H54 (cell line): ENCODE data around the gene HBE1.

Source experiments
- DNase-seq: peaks from one replicate; pipeline ENCODE4 v3.0.0; 2011; ENCODE audit warnings: low spot score, mixed read lengths; ENCODE audit not compliant: insufficient read length
- FAIRE-seq: peaks from 3 replicates; lab custom pipeline; 2011; peaks lifted over from hg19 to GRCh38; lab: Jason Lieb, UNC
- POLR2A ChIP-seq: IDR thresholded peaks from 2 replicates; pipeline ENCODE4 v1.6.1; 2011; ENCODE audit warnings: low read depth, mild to moderate bottlenecking, low read length

The HBE1 gene

DNA sequence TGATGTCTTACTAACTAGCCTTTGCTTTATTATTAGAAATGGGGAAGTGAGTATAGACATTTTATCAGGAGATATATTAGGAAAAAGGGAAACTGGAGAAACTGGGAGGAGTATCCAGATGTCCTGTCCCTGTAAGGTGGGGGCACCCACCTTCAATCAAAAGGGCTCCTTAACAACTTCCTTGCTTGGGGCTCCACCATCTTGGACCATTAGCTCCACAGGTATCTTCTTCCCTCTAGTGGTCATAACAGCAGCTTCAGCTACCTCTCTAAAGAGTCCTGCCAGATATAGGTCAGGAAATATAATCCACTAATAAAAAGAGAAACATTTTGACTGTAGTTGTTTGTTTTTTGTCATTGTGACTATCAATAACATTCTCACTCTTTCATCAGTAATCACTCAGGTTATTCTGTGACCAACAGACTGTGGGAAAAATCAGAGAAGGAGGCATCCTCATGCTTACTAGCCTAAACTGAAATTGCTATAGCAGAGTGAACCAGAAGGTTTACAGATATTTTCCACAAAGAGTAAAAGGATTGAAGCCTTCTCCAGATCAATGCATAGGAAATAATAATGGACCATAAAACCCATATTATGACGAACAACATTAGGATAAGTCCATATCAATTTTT lies 21.6 kb upstream of the HBE1 start:
- DNase-seq (peak; percentile 22), FAIRE-seq (peak; percentile 96)
- no peak for TF ChIP-seq POLR2A

DNA sequence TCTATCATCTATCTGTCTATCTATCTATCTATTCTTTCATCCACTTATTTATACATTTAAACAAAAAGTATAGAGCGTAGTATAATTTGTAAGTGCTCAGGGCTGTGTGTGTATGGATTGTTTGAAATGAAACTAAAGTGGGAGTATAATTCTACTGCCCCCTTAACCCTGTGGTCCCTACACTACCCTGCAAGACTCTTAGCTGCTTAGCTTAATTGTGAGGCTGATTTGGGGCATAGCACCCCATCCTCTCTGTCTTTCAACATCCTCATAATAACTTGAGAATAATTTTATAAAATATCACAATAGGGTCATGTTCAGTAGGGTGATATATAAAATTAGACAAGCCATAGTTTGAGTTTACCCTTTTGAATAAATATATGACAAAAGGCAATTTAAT lies 20.4 kb upstream of the HBE1 start:
- DNase-seq, result no peak
- no peak for TF ChIP-seq POLR2A
- FAIRE-seq, result no peak

DNA sequence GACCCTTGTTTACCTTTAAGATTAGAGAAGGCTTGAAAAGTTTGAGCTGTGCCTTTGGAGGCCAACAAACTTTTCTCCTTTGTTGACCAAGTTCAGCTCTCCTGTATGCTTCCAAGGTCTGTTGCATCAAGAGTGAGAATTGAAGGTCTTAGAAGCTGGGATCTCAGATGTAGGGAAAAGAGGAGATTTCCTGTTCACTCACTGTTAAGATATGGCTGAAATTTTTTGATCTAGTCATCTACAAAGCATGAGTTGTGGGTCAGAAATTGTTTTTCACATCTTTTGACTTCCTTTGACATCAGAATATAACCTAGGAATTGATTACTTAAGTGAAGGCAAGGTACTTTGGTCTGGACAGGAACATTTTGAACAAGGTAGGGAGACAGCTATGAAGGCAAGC lies 20.0 kb upstream of the HBE1 start:
- peak; percentile 43 for FAIRE-seq
- TF ChIP-seq POLR2A, result no peak
- DNase-seq, result no peak

DNA sequence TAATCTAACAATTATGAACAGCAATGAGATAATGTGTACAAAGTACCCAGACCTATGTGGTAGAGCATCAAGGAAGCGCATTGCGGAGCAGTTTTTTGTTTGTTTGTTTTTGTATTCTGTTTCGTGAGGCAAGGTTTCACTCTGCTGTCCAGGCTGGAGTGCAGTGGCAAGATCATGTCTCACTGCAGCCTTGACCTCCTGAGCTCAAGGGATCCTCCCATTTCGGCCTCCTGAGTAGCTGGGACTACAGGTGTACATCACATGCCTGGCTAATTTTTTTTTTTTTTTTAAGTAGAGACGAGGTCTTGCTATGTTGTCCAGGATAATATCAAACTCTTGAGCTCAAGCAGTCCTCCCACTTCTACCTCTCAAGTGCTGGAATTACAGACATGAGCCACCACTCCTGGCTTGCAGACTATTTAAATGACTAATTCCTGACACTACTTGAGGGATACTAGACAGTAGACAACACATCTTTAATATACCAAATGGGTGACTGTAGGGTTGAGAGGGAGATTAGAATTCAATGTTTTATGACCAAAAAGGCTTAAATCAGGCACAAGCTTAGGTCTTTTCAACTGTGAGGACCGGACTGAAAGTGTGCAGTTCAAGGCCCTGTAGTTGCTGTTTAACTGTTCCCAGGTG lies 19.3 kb upstream of the HBE1 start:
- peak; percentile 61 for FAIRE-seq
- no peak for TF ChIP-seq POLR2A
- DNase-seq, result no peak

DNA sequence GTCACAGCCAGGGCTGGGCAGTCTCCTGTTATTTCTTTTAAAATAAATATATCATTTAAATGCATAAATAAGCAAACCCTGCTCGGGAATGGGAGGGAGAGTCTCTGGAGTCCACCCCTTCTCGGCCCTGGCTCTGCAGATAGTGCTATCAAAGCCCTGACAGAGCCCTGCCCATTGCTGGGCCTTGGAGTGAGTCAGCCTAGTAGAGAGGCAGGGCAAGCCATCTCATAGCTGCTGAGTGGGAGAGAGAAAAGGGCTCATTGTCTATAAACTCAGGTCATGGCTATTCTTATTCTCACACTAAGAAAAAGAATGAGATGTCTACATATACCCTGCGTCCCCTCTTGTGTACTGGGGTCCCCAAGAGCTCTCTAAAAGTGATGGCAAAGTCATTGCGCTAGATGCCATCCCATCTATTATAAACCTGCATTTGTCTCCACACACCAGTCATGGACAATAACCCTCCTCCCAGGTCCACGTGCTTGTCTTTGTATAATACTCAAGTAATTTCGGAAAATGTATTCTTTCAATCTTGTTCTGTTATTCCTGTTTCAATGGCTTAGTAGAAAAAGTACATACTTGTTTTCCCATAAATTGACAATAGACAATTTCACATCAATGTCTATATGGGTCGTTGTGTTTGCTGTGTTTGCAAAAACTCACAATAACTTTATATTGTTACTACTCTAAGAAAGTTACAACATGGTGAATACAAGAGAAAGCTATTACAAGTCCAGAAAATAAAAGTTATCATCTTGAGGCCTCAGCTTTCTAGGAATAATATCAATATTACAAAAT lies 18.6 kb upstream of the HBE1 start:
- TF ChIP-seq POLR2A, result no peak
- peak; percentile 85 for FAIRE-seq
- no peak for DNase-seq

DNA sequence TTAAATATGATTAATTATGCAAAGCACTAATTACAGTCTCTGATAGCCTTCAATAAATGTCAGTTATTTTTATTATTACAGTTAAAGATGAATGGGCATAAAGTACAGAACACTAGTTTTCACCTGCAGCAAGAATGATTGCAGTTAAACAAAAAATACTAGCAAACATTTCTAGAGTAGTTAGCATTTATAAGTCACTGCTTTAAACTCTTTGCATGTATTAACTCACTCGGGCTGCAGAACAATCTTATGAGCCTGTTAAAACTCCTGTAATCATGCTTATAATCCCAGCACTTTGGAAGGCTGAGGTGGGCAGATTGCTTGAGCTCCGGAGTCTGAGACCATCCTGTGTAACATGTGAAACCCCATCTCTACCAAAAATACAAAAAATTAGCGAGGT lies 17.2 kb upstream of the HBE1 start:
- DNase-seq (no peak), FAIRE-seq (no peak)
- TF ChIP-seq POLR2A, result no peak

DNA sequence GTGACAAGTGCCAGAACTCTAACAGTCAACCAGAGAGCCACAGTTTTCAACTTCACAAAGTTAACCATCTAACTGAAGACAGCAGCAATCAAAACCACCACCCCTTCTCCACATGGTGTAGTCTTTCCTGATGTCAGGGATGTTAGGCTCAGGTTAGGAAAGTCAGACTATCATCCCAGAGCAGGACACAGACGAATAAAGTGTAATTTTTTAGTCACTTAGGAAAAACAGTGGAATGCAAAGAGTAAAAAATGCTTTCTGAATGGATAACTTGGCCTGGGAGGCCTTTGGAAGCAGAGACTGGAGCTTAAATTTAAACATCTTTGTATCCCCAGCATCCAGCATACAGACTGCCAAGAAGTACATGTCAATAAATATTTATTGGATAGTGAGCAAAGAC lies 16.6 kb upstream of the HBE1 start:
- no peak for FAIRE-seq
- TF ChIP-seq POLR2A, result no peak
- DNase-seq, result no peak

DNA sequence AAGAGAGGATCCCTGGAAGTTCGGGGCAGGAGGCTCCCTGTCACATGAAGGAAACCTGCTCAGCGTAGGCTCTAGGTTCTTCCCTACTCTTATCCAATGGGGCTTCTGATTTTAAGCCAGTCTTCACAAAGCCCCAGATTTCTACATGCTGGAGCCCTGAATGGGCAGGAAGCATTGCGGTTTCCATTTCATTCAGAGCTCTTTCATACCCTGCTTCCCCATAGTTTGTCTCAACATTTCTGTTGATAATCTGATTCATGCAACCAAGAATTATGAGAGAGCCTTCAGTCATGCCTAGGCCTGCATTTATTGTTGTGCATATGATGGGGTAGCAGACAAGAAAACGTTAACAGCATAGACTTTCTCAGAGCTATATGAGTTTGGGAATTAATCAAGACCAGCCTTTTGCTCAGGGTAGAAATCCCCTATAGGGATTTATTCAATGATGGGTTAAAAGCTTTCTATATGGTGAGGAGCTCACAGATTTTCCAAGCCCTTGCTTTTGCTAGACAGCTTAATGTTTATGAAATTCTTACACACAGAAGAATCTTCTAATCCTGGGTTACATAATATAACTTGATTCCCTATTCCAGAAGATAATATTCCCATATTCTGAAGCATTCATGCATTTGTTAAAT lies 16.1 kb upstream of the HBE1 start:
- FAIRE-seq (no peak), DNase-seq (no peak)
- TF ChIP-seq POLR2A, result no peak

DNA sequence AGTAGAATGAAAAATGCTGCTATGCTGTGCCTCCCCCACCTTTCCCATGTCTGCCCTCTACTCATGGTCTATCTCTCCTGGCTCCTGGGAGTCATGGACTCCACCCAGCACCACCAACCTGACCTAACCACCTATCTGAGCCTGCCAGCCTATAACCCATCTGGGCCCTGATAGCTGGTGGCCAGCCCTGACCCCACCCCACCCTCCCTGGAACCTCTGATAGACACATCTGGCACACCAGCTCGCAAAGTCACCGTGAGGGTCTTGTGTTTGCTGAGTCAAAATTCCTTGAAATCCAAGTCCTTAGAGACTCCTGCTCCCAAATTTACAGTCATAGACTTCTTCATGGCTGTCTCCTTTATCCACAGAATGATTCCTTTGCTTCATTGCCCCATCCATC lies 14.9 kb upstream of the HBE1 start:
- TF ChIP-seq POLR2A, result no peak
- no peak for FAIRE-seq
- no peak for DNase-seq

DNA sequence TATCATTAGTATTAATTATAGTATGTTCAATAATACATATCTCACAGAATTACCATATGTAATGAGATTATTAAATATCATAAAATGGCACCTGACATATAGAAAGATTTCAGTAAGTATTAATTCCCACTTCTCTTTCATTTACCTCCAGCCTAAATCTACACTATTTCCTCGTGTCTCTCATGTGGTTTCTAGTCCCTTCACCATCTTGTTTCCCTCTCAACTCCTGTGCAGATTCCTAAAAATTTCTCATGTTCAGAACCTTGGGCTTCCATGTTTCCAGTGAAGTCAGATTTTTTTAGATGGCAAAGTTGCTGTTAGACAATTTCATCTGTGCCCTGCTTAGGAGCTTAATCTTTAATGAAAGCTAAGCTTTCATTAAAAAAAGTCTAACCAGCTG lies 14.1 kb upstream of the HBE1 start:
- no peak for FAIRE-seq
- TF ChIP-seq POLR2A, result no peak
- DNase-seq, result no peak

DNA sequence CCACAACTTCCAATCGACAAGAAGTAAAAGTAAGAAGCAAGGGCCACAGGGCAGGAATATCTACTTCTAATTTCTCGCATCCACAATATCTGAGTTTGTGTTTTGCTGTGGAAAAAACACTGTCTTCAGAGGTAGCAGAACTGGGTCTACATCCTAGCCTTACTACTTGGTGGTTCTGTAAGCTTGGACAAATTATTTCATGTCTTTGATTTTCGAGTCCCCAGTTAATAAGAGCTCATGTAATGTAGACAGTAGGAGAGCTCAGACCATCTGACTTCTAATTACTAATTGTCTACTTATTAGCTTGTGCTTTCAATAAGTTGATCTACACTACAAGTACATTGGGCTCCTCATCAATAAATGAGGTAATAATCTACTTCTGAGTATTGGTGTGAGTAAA lies 13.3 kb upstream of the HBE1 start:
- DNase-seq, result no peak
- no peak for TF ChIP-seq POLR2A
- no peak for FAIRE-seq

DNA sequence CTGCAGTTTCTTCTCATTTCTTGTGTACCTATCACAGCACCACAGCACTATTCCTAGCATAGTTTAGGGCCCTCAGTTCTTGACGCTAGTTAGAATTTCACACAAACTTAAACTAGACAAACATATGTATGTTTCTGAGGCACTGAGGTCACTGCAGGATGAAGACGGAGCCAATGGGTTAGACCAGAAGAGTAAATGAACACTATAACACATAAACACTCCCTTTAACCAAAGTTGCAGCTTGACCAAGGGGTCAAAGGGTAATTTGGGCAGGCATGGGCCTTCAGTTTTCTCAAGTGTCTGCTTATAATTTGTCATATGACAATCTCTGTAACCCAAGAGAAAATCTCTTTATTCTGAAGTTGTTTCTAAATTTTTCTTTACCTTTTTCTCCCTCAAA lies 12.9 kb upstream of the HBE1 start:
- FAIRE-seq, result no peak
- DNase-seq, result no peak
- no peak for TF ChIP-seq POLR2A

DNA sequence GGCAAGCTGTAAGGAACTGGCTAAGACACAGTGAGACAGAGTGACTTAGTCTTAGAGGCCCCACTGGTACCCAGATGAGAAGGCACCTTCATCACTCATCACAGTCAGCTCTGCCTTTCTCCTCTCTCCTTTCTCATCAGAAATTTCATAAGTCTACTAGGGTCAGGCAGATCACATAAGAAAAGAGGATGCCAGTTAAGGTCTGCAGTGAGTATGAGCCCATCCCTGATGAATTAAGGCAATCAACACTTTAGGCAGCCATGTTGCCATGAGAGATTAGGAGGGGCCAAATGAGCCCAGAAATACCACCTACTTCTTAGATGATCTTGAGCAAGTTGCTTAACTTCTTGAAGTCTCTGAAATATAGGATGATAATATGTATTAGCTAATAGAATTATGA lies 11.9 kb upstream of the HBE1 start:
- TF ChIP-seq POLR2A, result no peak
- DNase-seq (no peak), FAIRE-seq (no peak)

DNA sequence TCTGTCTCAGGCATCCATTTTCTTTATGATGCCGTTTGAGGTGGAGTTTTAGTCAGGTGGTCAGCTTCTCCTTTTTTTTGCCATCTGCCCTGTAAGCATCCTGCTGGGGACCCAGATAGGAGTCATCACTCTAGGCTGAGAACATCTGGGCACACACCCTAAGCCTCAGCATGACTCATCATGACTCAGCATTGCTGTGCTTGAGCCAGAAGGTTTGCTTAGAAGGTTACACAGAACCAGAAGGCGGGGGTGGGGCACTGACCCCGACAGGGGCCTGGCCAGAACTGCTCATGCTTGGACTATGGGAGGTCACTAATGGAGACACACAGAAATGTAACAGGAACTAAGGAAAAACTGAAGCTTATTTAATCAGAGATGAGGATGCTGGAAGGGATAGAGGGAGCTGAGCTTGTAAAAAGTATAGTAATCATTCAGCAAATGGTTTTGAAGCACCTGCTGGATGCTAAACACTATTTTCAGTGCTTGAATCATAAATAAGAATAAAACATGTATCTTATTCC lies 10.9 kb upstream of the HBE1 start:
- DNase-seq (peak; percentile 88), FAIRE-seq (peak; percentile 100)
- TF ChIP-seq POLR2A, result no peak
